Neural cell (in vitro differentiated cells): ENCODE data around the gene GMPPA. TPM values are rescaled to one million over a fixed set of nuclear protein-coding genes. Genes with fewer than 3 reads are reported as not detected.
A peak's percentile ranks its signal among the peaks of the same experiment; 100 is the strongest.

Experiments
- H2AFZ ChIP-seq: fragments of 200-600, 300-800 bp; sonication (generic), shearing (Covaris generic); 2 replicates; pipeline ENCODE4 v1.6.0; 2014; ENCODE audit warnings: low read depth, mild to moderate bottlenecking, antibody characterized with exemption, low read length, moderate library complexity
- H3F3A ChIP-seq: fragments of 200-600 bp; shearing (Covaris generic); 2 replicates; pipeline ENCODE4 v1.6.1; 2016; ENCODE audit warnings: mild to moderate bottlenecking, moderate library complexity, mixed read lengths, antibody characterized with exemption, low read length; ENCODE audit not compliant: insufficient read depth, poor library complexity, severe bottlenecking
- H3K27ac ChIP-seq: fragments of 200-600, 300-800 bp; sonication (generic), shearing (Covaris generic); 2 replicates; pipeline ENCODE4 v1.5.1; 2014; ENCODE audit warnings: mild to moderate bottlenecking, low read length, moderate library complexity
- H3K27me3 ChIP-seq: fragments of 300-800, 200-600 bp; sonication (generic), shearing (Covaris generic); 2 replicates; pipeline ENCODE4 v1.6.0; 2014; ENCODE audit warnings: mild to moderate bottlenecking, low read depth, low read length, moderate library complexity; ENCODE audit not compliant: insufficient read depth
- H3K36me3 ChIP-seq: fragments of 300-800, 200-600 bp; sonication (generic), shearing (Covaris generic); 2 replicates; pipeline ENCODE4 v1.5.1; 2014; ENCODE audit warnings: mild to moderate bottlenecking, antibody characterized with exemption, low read length, moderate library complexity; ENCODE audit not compliant: insufficient read depth
- H3K4me2 ChIP-seq: fragments of 300-800, 200-600 bp; sonication (generic), shearing (Covaris generic); 2 replicates; pipeline ENCODE4 v1.6.0; 2014; ENCODE audit warnings: mild to moderate bottlenecking, low read length
- H3K4me3 ChIP-seq: fragments of 300-800, 200-600 bp; sonication (generic), shearing (Covaris generic); 2 replicates; pipeline ENCODE4 v1.5.1; 2014; ENCODE audit warnings: mild to moderate bottlenecking, low read length, moderate library complexity
- H3K79me2 ChIP-seq: fragments of 200-600 bp; shearing (Covaris generic); replicated peaks from 2 replicates; pipeline ENCODE4 v1.6.0; 2014; ENCODE audit warnings: mild to moderate bottlenecking, low read length, moderate library complexity; ENCODE audit not compliant: insufficient read depth
- H3K9ac ChIP-seq: fragments of 300-800, 200-600 bp; sonication (generic), shearing (Covaris generic); 2 replicates; pipeline ENCODE4 v1.6.1; 2016; ENCODE audit warnings: mild to moderate bottlenecking, low read length, mixed read lengths
- H3K9me2 ChIP-seq: fragments of 200-600 bp; shearing (Covaris generic); 2 replicates; pipeline ENCODE4 v1.6.1; 2016; ENCODE audit warnings: mild to moderate bottlenecking, low read length, mixed read lengths; ENCODE audit not compliant: insufficient read depth
- H3K9me3 ChIP-seq: fragments of 200-600, 300-800 bp; sonication (generic), shearing (Covaris generic); 2 replicates; pipeline ENCODE4 v1.6.1; 2016; ENCODE audit warnings: mild to moderate bottlenecking, mixed run types, low read length, moderate library complexity, mixed read lengths
- H4K20me1 ChIP-seq: fragments of 200-600 bp; shearing (Covaris generic); 2 replicates; pipeline ENCODE4 v1.6.1; 2016; ENCODE audit warnings: mild to moderate bottlenecking, mixed run types; ENCODE audit not compliant: insufficient read depth
- CTCF ChIP-seq: fragments of 450-650 bp; IDR thresholded peaks from 2 replicates; pipeline ENCODE4 v1.5.1; 2014; ENCODE audit warnings: antibody characterized with exemption, mild to moderate bottlenecking, moderate library complexity; ENCODE audit not compliant: poor library complexity, severe bottlenecking
- EP300 ChIP-seq: fragments of 450-650 bp; conservative IDR thresholded peaks from 2 replicates; pipeline ENCODE4 v1.6.1; 2014; ENCODE audit warnings: antibody characterized with exemption, mild to moderate bottlenecking, moderate library complexity; ENCODE audit not compliant: poor library complexity, severe bottlenecking
- EZH2 ChIP-seq: fragments of 200-600, 300-800 bp; shearing (Covaris generic), sonication (generic); IDR thresholded peaks from 2 replicates; pipeline ENCODE4 v1.6.1; 2014; ENCODE audit warnings: antibody characterized with exemption, low read length, borderline replicate concordance, mild to moderate bottlenecking; ENCODE audit not compliant: insufficient read depth, poor library complexity, severe bottlenecking
- MXI1 ChIP-seq: fragments of 450-650 bp; conservative IDR thresholded peaks from 2 replicates; pipeline ENCODE4 v1.6.1; 2014; ENCODE audit warnings: antibody characterized with exemption, mild to moderate bottlenecking; ENCODE audit not compliant: poor library complexity, severe bottlenecking
- POLR2AphosphoS5 ChIP-seq: IDR thresholded peaks from 2 replicates; pipeline ENCODE4 v1.6.1; 2012
- RAD21 ChIP-seq: fragments of 450-650 bp; conservative IDR thresholded peaks from 2 replicates; pipeline ENCODE4 v1.6.1; 2014; ENCODE audit warnings: antibody characterized with exemption, mild to moderate bottlenecking, moderate library complexity
- REST ChIP-seq: IDR thresholded peaks from 2 replicates; pipeline ENCODE4 v1.6.1; 2012; ENCODE audit warnings: borderline replicate concordance
- SMC3 ChIP-seq: fragments of 450-650 bp; conservative IDR thresholded peaks from 2 replicates; pipeline ENCODE4 v1.6.1; 2014; ENCODE audit warnings: antibody characterized with exemption, mild to moderate bottlenecking, moderate library complexity; ENCODE audit not compliant: poor library complexity
- TAF1 ChIP-seq: IDR thresholded peaks from 2 replicates; pipeline ENCODE4 v1.6.1; 2012; ENCODE audit warnings: low read depth
- polyA plus RNA-seq: library from polyadenylated mRNA; depleted of rRNA; stranded (reverse); fragments of >200 nt; gene quantifications from 2 replicates; pipeline ENCODE4 v1.2.3, GENCODE V29; 2014

Gene GMPPA
- polyA plus RNA-seq, 1 donor from 2014 or later: 20.4 TPM

GRCh38 chr2:219496825-219497494 is 1.7 kb upstream of the GMPPA start:
- no peaks in the 10 kb centered on the region for H3K9me3 ChIP-seq
- no peaks in the 10 kb centered on the region for H4K20me1 ChIP-seq
- H3K4me2 ChIP-seq: no peak overlapping the region
- H3F3A ChIP-seq: no peaks in the 10 kb centered on the region
- H3K9ac ChIP-seq: no peak overlapping the region
- no peak overlapping the region for H2AFZ ChIP-seq
- no peaks in the 10 kb centered on the region for H3K79me2 ChIP-seq
- TF ChIP-seq REST: no peak
- TF ChIP-seq RAD21: no peak
- peak; percentile 84 for TF ChIP-seq EZH2
- no peak overlapping the region for H3K4me3 ChIP-seq
- H3K27ac ChIP-seq: no peak overlapping the region
- no peaks in the 10 kb centered on the region for H3K9me2 ChIP-seq
- H3K27me3 ChIP-seq: peaks cover 60% of the 10 kb centered on the region
- H3K36me3 ChIP-seq: no peaks in the 10 kb centered on the region

- H3K9me3 ChIP-seq: no peaks in the 10 kb centered on the region
- H2AFZ ChIP-seq: no peak overlapping the region
- no peaks in the 10 kb centered on the region for H3K79me2 ChIP-seq
- H3K4me3 ChIP-seq: peak overlapping the region; percentile 73
- no peaks in the 10 kb centered on the region for H3K9me2 ChIP-seq
- H3K9ac ChIP-seq: no peak overlapping the region
- no peaks in the 10 kb centered on the region for H3K36me3 ChIP-seq
- no peaks in the 10 kb centered on the region for H3F3A ChIP-seq
- TF ChIP-seq TAF1 (no peak), CTCF (no peak), POLR2AphosphoS5 (no peak), SMC3 (no peak), REST (no peak), EZH2 (no peak), RAD21 (no peak), MXI1 (no peak), EP300 (no peak)
- H3K27ac ChIP-seq: no peak overlapping the region
- peaks cover 60% of the 10 kb centered on the region for H3K27me3 ChIP-seq
- H3K4me2 ChIP-seq: no peak overlapping the region
- no peaks in the 10 kb centered on the region for H4K20me1 ChIP-seq
Observed at GRCh38 chr2:219497495-219498279, 1.0 kb upstream of the GMPPA start.
